Epithelial cell of esophagus (primary cell): Measurements from ENCODE around the gene TOX2.

Experiments
- DNase-seq: peaks from one replicate; pipeline ENCODE4 v3.0.0; 2010; ENCODE audit warnings: low read depth
- H3K4me3 ChIP-seq: 2 replicates; pipeline ENCODE4 v1.5.1; 2011; ENCODE audit warnings: mild to moderate bottlenecking, low read length, control low read depth
- TF ChIP-seq, protein P1 (sequence below): IDR thresholded peaks from 2 replicates; pipeline ENCODE4 v1.5.1; 2011; ENCODE audit warnings: low read depth, mild to moderate bottlenecking, low read length, control low read depth, inconsistent platforms; ENCODE audit not compliant: insufficient read depth; ENCODE audit errors: missing control alignments

Gene TOX2

GRCh38 chr20:43915211-43916072 lies 790 bp downstream of the TOX2 start:
- H3K4me3 ChIP-seq = no peak overlapping the region
- TF ChIP-seq, protein P1, sequence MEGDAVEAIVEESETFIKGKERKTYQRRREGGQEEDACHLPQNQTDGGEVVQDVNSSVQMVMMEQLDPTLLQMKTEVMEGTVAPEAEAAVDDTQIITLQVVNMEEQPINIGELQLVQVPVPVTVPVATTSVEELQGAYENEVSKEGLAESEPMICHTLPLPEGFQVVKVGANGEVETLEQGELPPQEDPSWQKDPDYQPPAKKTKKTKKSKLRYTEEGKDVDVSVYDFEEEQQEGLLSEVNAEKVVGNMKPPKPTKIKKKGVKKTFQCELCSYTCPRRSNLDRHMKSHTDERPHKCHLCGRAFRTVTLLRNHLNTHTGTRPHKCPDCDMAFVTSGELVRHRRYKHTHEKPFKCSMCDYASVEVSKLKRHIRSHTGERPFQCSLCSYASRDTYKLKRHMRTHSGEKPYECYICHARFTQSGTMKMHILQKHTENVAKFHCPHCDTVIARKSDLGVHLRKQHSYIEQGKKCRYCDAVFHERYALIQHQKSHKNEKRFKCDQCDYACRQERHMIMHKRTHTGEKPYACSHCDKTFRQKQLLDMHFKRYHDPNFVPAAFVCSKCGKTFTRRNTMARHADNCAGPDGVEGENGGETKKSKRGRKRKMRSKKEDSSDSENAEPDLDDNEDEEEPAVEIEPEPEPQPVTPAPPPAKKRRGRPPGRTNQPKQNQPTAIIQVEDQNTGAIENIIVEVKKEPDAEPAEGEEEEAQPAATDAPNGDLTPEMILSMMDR = no peak

DNA sequence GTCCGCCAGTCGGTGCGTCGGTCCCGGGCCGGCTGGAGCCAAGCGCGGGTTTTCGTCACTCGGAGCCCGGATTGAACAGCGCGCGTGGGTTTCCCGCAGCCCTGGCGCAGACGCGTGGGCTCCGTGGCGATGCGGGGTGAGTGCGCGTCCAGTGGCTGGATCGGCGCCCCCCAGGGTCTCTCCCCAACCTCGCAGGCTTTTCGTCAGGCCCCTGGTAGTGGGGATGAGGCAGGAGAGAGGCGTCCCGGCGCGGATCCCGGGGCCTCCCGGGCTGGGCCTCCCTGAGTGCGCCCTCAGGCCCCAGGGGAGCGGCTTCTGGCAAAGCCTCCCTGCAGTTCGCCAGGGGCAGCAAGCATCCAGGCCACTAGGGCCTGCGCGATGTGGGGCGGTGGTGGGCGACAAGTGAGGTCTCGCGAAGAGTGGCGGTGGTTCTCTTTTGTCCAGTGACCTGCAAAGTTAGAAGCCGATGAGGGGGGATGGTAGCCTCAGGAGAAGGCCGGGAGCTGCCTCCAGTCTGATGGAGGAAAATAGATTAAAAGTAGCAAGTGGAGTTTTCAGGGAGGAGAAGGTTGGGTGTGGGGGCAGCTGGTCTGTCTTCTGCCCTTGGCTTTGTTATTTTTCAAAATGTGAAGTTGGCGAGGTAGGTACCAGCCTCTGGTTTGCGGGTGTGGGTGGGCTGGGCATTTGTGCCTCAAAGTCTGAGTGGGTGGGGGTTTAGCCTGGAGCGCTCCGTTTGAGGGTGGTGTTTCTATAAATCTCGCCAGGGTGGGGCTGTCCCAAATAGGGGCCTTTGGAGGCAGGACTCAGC lies 1.6 kb downstream of the TOX2 start:
- no peak overlapping the region for H3K4me3 ChIP-seq
- DNase-seq = no peak
- TF ChIP-seq, protein P1 = no peak

More at GRCh38 chr20:43915211-43916072, 790 bp downstream of the TOX2 start:
- peak; percentile 14 for DNase-seq

GRCh38 chr20:43916881-43917371 lies 2.3 kb downstream of the TOX2 start:
- TF ChIP-seq, protein P1 = no peak
- no peak for DNase-seq
- H3K4me3 ChIP-seq = no peak overlapping the region

DNA sequence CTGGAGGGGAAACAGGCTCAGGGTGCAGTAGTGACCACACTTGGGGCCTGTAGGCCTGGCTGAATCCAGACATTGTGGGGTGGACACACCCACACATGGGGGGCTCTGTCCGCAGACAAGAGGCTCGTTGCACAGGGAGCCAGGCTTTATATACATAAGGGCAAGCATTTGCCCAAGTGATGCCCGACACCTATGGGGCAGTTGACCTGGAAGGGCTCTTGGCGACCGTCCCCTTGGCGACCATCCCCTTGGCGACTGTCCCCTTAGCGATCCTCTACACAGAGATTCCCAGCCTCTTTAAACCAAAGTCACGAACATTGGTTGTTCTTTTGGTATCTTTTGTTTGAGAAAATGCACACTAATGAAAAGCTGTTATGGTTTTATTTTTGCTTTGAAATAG lies 2.7 kb downstream of the TOX2 start:
- TF ChIP-seq, protein P1 = no peak
- H3K4me3 ChIP-seq = no peak overlapping the region
- no peak for DNase-seq

- TF ChIP-seq, protein P1 = no peak
- no peak overlapping the region for H3K4me3 ChIP-seq
- DNase-seq = peak; percentile 45
These were observed 5.2 kb downstream of the TOX2 start for GRCh38 chr20:43919686-43920403.

DNA sequence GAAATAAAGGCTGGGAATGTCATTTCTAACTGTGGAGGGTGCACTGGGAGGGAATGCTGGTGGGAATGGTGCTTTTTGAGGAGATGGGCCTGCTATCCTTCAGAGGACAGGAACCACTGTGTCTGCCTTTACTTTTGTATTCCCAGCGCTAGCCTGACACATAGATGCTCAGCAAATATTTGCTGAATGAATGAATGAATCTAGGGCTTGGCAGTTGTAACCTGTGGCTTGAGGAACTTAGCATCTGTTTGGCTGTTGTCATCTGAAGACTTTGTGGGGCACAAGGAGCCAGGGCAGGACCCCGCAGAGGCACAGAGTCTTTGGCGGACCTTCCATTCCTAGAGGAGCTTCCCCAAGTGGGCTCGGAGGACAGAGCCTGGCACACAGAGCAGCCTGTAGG lies 6.1 kb downstream of the TOX2 start:
- TF ChIP-seq, protein P1 = no peak
- no peak for DNase-seq
- no peak overlapping the region for H3K4me3 ChIP-seq
